DOHH2 (cell line): ENCODE data around the gene PFDN5.

Experiments used
- H3F3A ChIP-seq: fragments of 200-600 bp; sonication (generic), shearing (Covaris generic); 2 replicates; pipeline ENCODE4 v1.6.0; 2016; ENCODE audit warnings: antibody characterized with exemption, mild to moderate bottlenecking; ENCODE audit not compliant: control insufficient read depth, insufficient read depth
- H3K27ac ChIP-seq: fragments of 200-600 bp; sonication (generic); 2 replicates; pipeline ENCODE4 v1.5.1; 2014; ENCODE audit warnings: low read depth, mild to moderate bottlenecking, low read length, moderate library complexity
- H3K27me3 ChIP-seq: fragments of 200-600 bp; sonication (generic); 2 replicates; pipeline ENCODE4 v1.6.1; 2014; ENCODE audit warnings: mild to moderate bottlenecking, low read length, mixed read lengths; ENCODE audit not compliant: control insufficient read depth
- H3K36me3 ChIP-seq: fragments of 200-600 bp; sonication (generic); 2 replicates; pipeline ENCODE4 v1.6.1; 2014; ENCODE audit warnings: mild to moderate bottlenecking, low read length, moderate library complexity, mixed read lengths; ENCODE audit not compliant: control insufficient read depth
- H3K4me1 ChIP-seq: fragments of 200-600 bp; sonication (generic); 2 replicates; pipeline ENCODE4 v1.6.1; 2014; ENCODE audit warnings: mild to moderate bottlenecking, low read length, mixed read lengths; ENCODE audit not compliant: control insufficient read depth
- H3K4me2 ChIP-seq: fragments of 200-600 bp; sonication (generic); 2 replicates; pipeline ENCODE4 v1.6.0; 2014; ENCODE audit warnings: mild to moderate bottlenecking, low read length, moderate library complexity
- H3K4me3 ChIP-seq: fragments of 200-600 bp; sonication (generic); 2 replicates; pipeline ENCODE4 v1.5.1; 2014; ENCODE audit warnings: mild to moderate bottlenecking, low read length, mixed read lengths
- H3K79me2 ChIP-seq: fragments of 200-600 bp; sonication (generic); 2 replicates; pipeline ENCODE4 v1.6.1; 2014; ENCODE audit warnings: mild to moderate bottlenecking, low read length, mixed read lengths; ENCODE audit not compliant: control insufficient read depth
- H3K9me2 ChIP-seq: fragments of 200-600 bp; sonication (generic); replicated peaks from 2 replicates; pipeline ENCODE4 v1.6.1; 2014; ENCODE audit warnings: mild to moderate bottlenecking, low read length, mixed read lengths; ENCODE audit not compliant: control insufficient read depth
- H3K9me3 ChIP-seq: fragments of 200-600 bp; sonication (generic); 2 replicates; pipeline ENCODE4 v1.6.1; 2014; ENCODE audit warnings: antibody characterized with exemption, low read length, mixed read lengths; ENCODE audit not compliant: control insufficient read depth, insufficient read depth
- H4K20me1 ChIP-seq: fragments of 200-600 bp; sonication (generic); 2 replicates; pipeline ENCODE4 v1.6.0; 2014; ENCODE audit warnings: low read depth, mild to moderate bottlenecking, antibody characterized with exemption, low read length, moderate library complexity; ENCODE audit not compliant: control insufficient read depth, insufficient read depth
- CTCF ChIP-seq: fragments of 200-600 bp; sonication (generic); IDR thresholded peaks from one replicate; pipeline ENCODE4 v1.5.1; 2014; ENCODE audit warnings: antibody characterized with exemption, mild to moderate bottlenecking, low read depth, low read length; ENCODE audit not compliant: poor library complexity, severe bottlenecking
- EZH2phosphoT487 ChIP-seq: fragments of 200-600 bp; sonication (generic); IDR thresholded peaks from 2 replicates; pipeline ENCODE4 v1.6.1; 2017; ENCODE audit warnings: borderline replicate concordance, mild to moderate bottlenecking, antibody characterized with exemption, low read length, moderate library complexity, mixed read lengths

PFDN5 gene

GRCh38 chr12:53253298-53253697 is 42.0 kb upstream of the PFDN5 start:
- Histone ChIP-seq H4K20me1 (no peaks in the 10 kb centered on the region), H3K27me3 (no peaks in the 10 kb centered on the region), H3K36me3 (peaks cover 21% of the 10 kb centered on the region), H3K4me1 (peaks cover 50% of the 10 kb centered on the region), H3K9me2 (no peaks in the 10 kb centered on the region), H3K79me2 (peaks cover 40% of the 10 kb centered on the region), H3K9me3 (no peaks in the 10 kb centered on the region), H3K4me2 (peak overlapping the region; percentile 100), H3K4me3 (peak overlapping the region; percentile 99), H3F3A (peaks cover 7% of the 10 kb centered on the region), H3K27ac (no peak overlapping the region)
- no peak for TF ChIP-seq CTCF
- TF ChIP-seq EZH2phosphoT487, result no peak

- Histone ChIP-seq H4K20me1 (no peaks in the 10 kb centered on the region), H3K9me2 (no peaks in the 10 kb centered on the region), H3K9me3 (no peaks in the 10 kb centered on the region), H3K27me3 (no peaks in the 10 kb centered on the region), H3K79me2 (peaks cover 40% of the 10 kb centered on the region), H3K4me1 (peaks cover 67% of the 10 kb centered on the region), H3K27ac (peak overlapping the region; percentile 77), H3F3A (peaks cover 7% of the 10 kb centered on the region), H3K36me3 (peaks cover 21% of the 10 kb centered on the region), H3K4me3 (peak overlapping the region; percentile 47), H3K4me2 (peak overlapping the region; percentile 59)
- no peak for TF ChIP-seq CTCF
- TF ChIP-seq EZH2phosphoT487, result no peak
Measured at GRCh38 chr12:53254816-53255545, 40.4 kb upstream of the PFDN5 start.

- H3K27me3 ChIP-seq, result no peaks in the 10 kb centered on the region
- H4K20me1 ChIP-seq, result no peaks in the 10 kb centered on the region
- no peak for TF ChIP-seq CTCF
- no peak for TF ChIP-seq EZH2phosphoT487
- H3F3A ChIP-seq, result peaks cover 7% of the 10 kb centered on the region
- H3K36me3 ChIP-seq, result peaks cover 21% of the 10 kb centered on the region
- H3K4me1 ChIP-seq, result peaks cover 67% of the 10 kb centered on the region
- H3K4me3 ChIP-seq, result peak overlapping the region; percentile 47
- peak overlapping the region; percentile 77 for H3K27ac ChIP-seq
- peak overlapping the region; percentile 59 for H3K4me2 ChIP-seq
- H3K79me2 ChIP-seq, result peaks cover 40% of the 10 kb centered on the region
- H3K9me3 ChIP-seq, result no peaks in the 10 kb centered on the region
- no peaks in the 10 kb centered on the region for H3K9me2 ChIP-seq
Measured at GRCh38 chr12:53255996-53256395, 39.3 kb upstream of the PFDN5 start.
